ENCODE results near the gene PCLO.
"Not testable (repeated sequence)": the region's sequence is repeated elsewhere in the genome, so short reads cannot be mapped to it uniquely, and the experiment has no call there.

The PCLO gene

DNA sequence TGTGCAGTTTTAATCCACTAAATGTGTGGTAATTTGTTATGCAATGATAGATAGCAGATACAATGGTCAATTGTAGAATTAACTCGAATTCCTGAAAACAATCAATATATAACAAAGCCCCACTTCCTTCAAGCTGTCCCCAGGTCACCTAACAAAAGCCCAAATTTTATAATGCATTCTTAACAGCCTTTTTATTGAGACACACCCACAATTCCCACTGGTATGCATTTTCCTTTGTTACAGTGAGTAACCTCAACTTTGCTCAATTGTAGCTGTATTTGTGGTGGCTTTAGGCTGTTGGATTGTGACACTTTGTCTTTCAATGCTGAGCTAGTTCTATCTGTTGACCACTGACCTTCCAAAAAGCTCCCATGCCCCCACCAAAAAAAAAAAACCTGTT lies 439.3 kb downstream of the PCLO start:
- no peak for DNase-seq
- H3K27ac Mint-ChIP-seq = no peak overlapping the region
- no peak for TF ChIP-seq CTCF (IDR thresholded peaks at IDR 0.05)
- peaks cover 6% of the 10 kb centered on the region for H3K4me1 Mint-ChIP-seq
- peaks cover 4% of the 10 kb centered on the region for H3K27me3 Mint-ChIP-seq (ENCODE audit: low read depth, poor library complexity)
- H3K36me3 Mint-ChIP-seq (ENCODE audit: low read depth) = no peaks in the 10 kb centered on the region
- no peak overlapping the region for H3K4me3 Mint-ChIP-seq
- peaks cover 5% of the 10 kb centered on the region for H3K9me3 Mint-ChIP-seq

GRCh38 chr7:82722946-82723345 lies 439.7 kb downstream of the PCLO start:
- Mint-ChIP-seq H3K4me3 (no peak overlapping the region), H3K36me3 (ENCODE audit: low read depth) (no peaks in the 10 kb centered on the region), H3K9me3 (peaks cover 5% of the 10 kb centered on the region), H3K27ac (no peak overlapping the region), H3K4me1 (peaks cover 6% of the 10 kb centered on the region), H3K27me3 (ENCODE audit: low read depth, poor library complexity) (peaks cover 4% of the 10 kb centered on the region)
- no peak for TF ChIP-seq CTCF (IDR thresholded peaks at IDR 0.05)
- DNase-seq = no peak

GRCh38 chr7:82715344-82715743 lies 447.3 kb downstream of the PCLO start:
- Mint-ChIP-seq H3K9me3 (peaks cover 5% of the 10 kb centered on the region), H3K4me1 (no peaks in the 10 kb centered on the region), H3K36me3 (ENCODE audit: low read depth) (no peaks in the 10 kb centered on the region), H3K27ac (no peak overlapping the region), H3K27me3 (ENCODE audit: low read depth, poor library complexity) (no peaks in the 10 kb centered on the region), H3K4me3 (no peak overlapping the region)
- no peak for TF ChIP-seq CTCF (IDR thresholded peaks at IDR 0.05)
- DNase-seq = no peak

DNA sequence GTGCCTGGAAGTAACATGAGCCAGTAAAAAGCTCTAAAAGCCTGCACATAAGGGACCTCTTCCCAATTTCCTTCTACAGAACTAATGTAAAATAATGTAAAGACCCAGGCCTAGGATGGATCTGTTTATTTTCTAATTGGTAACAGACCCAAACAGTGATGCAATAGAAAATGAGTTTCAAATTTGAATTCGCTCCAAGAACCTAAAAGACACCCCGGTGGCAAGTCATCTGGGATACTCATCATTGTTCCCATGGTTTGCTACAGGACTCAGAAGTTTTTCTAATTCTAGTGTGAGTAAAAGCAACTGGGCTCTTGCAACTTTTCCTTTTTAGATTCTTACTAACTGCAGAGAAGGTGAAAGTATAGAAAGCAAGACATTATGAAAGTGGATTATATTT lies 447.8 kb downstream of the PCLO start:
- Mint-ChIP-seq H3K4me3 (no peak overlapping the region), H3K4me1 (no peaks in the 10 kb centered on the region)

DNA sequence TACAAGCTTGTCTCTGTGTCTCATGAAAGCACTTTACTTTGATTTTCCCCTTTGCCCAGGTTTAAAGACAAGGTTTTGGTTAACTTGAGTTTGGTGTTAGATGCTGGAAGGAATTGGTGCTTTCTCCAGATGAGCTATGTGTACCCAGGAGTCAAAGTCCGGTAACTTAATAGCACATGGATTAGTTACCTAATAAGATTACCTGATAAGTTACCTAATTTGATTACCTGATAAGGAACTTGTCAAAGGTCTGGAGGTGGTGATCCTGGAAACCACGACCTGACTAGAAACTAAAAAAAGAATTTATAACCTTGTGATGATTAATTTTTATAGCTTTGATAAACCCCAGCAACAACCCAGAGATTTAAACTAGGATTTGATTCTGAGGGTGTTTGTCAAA lies 449.2 kb downstream of the PCLO start:
- TF ChIP-seq CTCF (IDR thresholded peaks at IDR 0.05) = no peak
- H3K9me3 Mint-ChIP-seq = no peaks in the 10 kb centered on the region

More for the DNA sequence above, 447.8 kb downstream of the PCLO start:
- Mint-ChIP-seq H3K36me3 (ENCODE audit: low read depth) (no peaks in the 10 kb centered on the region), H3K27ac (no peak overlapping the region), H3K9me3 (peaks cover 5% of the 10 kb centered on the region), H3K27me3 (ENCODE audit: low read depth, poor library complexity) (peaks cover 3% of the 10 kb centered on the region)
- DNase-seq = no peak
- TF ChIP-seq CTCF (IDR thresholded peaks at IDR 0.05) = no peak

DNA sequence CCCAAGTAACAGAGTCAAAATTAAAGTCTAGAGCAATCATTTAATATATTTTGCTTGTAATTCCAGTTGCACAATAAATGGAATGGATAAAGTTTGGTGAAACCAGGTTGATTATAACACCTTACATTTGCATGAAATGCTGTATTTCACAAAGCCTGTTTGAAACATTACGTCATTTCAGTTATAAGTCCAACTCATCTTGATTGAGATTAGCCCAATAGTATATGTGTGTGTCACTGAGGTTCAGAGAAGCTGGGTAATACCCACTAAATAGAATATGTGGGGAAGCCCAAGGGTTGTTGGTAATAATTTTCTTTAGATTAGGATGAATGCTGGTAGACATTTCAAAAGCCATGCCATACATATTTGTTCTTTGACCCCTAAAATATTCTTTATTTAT lies 456.3 kb downstream of the PCLO start:
- H3K36me3 Mint-ChIP-seq (ENCODE audit: low read depth); H3K9me3 Mint-ChIP-seq: not testable (repeated sequence)

More for the DNA sequence above, 449.2 kb downstream of the PCLO start:
- Mint-ChIP-seq H3K36me3 (ENCODE audit: low read depth) (no peaks in the 10 kb centered on the region), H3K4me3 (no peak overlapping the region), H3K4me1 (no peaks in the 10 kb centered on the region), H3K27ac (no peak overlapping the region), H3K27me3 (ENCODE audit: low read depth, poor library complexity) (peaks cover 3% of the 10 kb centered on the region)
- no peak for DNase-seq

More for the DNA sequence above, 456.3 kb downstream of the PCLO start:
- H3K27ac Mint-ChIP-seq; H3K4me1 Mint-ChIP-seq; H3K27me3 Mint-ChIP-seq (ENCODE audit: low read depth, poor library complexity); H3K4me3 Mint-ChIP-seq; DNase-seq: not testable (repeated sequence)

Data from nephron progenitor cell (in vitro differentiated cells).